HG03039 (cell line): ENCODE data around the gene MARCHF7.
"Not testable (repeated sequence)": the region's sequence is repeated elsewhere in the genome, so short reads cannot be mapped to it uniquely, and the experiment has no call there.

Source experiments
- ATAC-seq: cut with Tn5 transposase; IDR thresholded peaks from one replicate; pipeline ENCODE4 v1.9.1; 2021; ENCODE audit warnings: mild to moderate bottlenecking, moderate library complexity; ENCODE audit not compliant: unreplicated experiment

Gene MARCHF7

GRCh38 chr2:159716857-159717256, 4.6 kb downstream of the MARCHF7 start:
- no peak for ATAC-seq

GRCh38 chr2:159720676-159721075, 8.4 kb downstream of the MARCHF7 start:
- ATAC-seq = no peak

GRCh38 chr2:159722580-159722979, 10.3 kb downstream of the MARCHF7 start:
- ATAC-seq = no peak

- not testable (repeated sequence) for ATAC-seq
Measured at GRCh38 chr2:159724795-159725572, 12.7 kb downstream of the MARCHF7 start.

GRCh38 chr2:159725713-159726112, 13.4 kb downstream of the MARCHF7 start:
- ATAC-seq = no peak

- ATAC-seq = no peak
Measured at GRCh38 chr2:159728629-159729028, 16.3 kb downstream of the MARCHF7 start.

- ATAC-seq = no peak
Measured at GRCh38 chr2:159735648-159736047, 23.3 kb downstream of the MARCHF7 start.

- no peak for ATAC-seq
Measured at GRCh38 chr2:159736048-159736447, 23.7 kb downstream of the MARCHF7 start.

- no peak for ATAC-seq
Measured at GRCh38 chr2:159737292-159737916, 25.1 kb downstream of the MARCHF7 start.

GRCh38 chr2:159737917-159738296, 25.6 kb downstream of the MARCHF7 start:
- no peak for ATAC-seq

GRCh38 chr2:159738509-159739390, 26.4 kb downstream of the MARCHF7 start:
- no peak for ATAC-seq

GRCh38 chr2:159742846-159743245, 30.5 kb downstream of the MARCHF7 start:
- no peak for ATAC-seq

- no peak for ATAC-seq
Measured at GRCh38 chr2:159744363-159744762, 32.1 kb downstream of the MARCHF7 start.

GRCh38 chr2:159745237-159745636, 32.9 kb downstream of the MARCHF7 start:
- not testable (repeated sequence) for ATAC-seq

- ATAC-seq = no peak
Measured at GRCh38 chr2:159748089-159748488, 35.8 kb downstream of the MARCHF7 start.

- ATAC-seq = no peak
Measured at GRCh38 chr2:159750873-159751272, 38.6 kb downstream of the MARCHF7 start.

GRCh38 chr2:159753797-159754196, 41.5 kb downstream of the MARCHF7 start:
- ATAC-seq = no peak

- no peak for ATAC-seq
Measured at GRCh38 chr2:159755014-159755413, 42.7 kb downstream of the MARCHF7 start.

- no peak for ATAC-seq
Measured at GRCh38 chr2:159755788-159756187, 43.5 kb downstream of the MARCHF7 start.

- no peak for ATAC-seq
Measured at GRCh38 chr2:159758239-159758638, 45.9 kb downstream of the MARCHF7 start.

- no peak for ATAC-seq
Measured at GRCh38 chr2:159758686-159759085, 46.4 kb downstream of the MARCHF7 start.

GRCh38 chr2:159759577-159759976, 47.3 kb downstream of the MARCHF7 start:
- ATAC-seq = no peak
